Renal pelvis (tissue), 4 donors: ENCODE results near the gene TTC9. TPM values are rescaled to one million over a fixed set of nuclear protein-coding genes. Genes with fewer than 3 reads are reported as not detected.

Experiments used
- DNase-seq: peaks from one replicate; pipeline ENCODE4 v3.0.0-alpha.2; 2013
- polyA plus RNA-seq, 3 donors: library from polyadenylated mRNA; unstranded; fragments of 120-200 nt; gene quantifications; one replicate each; pipeline ENCODE4 v1.2.1, GENCODE V29; 2013; ENCODE audit not compliant: insufficient read length in 3 of 3

Gene TTC9
- polyA plus RNA-seq, 3 donors = 3.5 to 4.1 (median 4.1) TPM

- DNase-seq = no peak
These were observed 68.1 kb downstream of the TTC9 start for GRCh38 chr14:70709726-70710382.

DNA sequence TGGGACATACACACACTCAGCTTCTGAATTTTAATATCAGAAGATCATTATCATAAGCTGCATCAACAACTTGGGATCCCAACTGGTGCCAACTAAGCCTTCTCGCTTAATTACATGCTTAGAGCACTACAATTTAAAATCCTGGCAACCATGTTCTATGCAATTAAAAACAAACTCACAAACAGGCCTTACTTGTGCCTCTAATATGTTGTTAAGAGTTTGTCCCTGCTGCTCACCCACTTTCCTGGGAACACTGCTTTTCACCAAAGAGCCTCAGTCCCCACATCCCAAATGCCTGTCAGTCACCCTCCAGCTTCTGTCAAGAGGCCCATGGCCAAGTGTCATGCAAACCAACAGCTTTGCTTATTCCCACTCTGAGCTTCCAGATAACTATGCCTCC, 69.7 kb downstream of the TTC9 start:
- DNase-seq = no peak

- DNase-seq = no peak
These were observed 71.4 kb downstream of the TTC9 start for GRCh38 chr14:70713096-70713495.

DNA sequence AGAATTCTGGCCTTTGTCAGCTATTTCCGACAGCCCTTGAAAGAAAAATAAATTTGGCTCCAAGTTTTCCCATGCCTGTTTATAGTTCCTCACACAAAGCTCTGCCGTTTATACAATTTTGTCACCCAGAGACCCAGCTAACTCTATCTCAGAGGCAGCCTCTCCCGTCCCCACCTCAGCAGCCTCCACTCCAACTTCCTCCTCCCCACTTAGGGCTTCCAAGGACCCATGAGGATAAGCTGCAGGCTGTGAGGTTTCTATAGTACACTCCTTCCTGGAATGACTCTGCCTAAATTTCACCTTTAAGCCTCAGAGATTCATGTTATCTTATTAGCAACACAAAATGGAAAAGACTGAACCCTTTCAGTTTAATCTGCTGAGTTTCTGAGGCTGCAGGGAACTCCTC, 71.8 kb downstream of the TTC9 start:
- DNase-seq = peak; percentile 44

DNA sequence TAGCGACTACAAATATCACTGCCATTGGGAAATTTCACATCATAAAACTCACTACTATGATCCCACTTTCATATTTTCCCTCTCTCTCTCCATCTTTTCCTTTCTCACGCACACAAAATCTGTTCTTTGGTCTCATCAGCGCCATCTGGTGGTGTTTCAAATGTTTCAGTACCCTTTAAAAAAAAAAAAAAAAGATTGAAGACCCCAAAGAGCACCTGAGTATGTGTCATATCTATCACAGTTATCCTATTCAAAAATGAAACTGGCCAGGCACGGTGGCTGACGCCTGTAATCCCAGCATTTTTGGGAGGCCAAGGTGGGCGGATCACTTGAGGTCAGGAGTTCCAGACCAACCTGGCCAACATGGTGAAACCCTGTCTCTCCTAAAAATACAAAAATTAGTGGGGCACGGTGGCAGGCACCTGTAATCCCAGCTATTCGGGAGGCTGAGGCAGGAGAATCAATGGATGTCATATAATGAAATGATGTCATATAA, 72.4 kb downstream of the TTC9 start:
- DNase-seq = peak; percentile 68

GRCh38 chr14:70716483-70716882, 74.8 kb downstream of the TTC9 start:
- DNase-seq = no peak

DNA sequence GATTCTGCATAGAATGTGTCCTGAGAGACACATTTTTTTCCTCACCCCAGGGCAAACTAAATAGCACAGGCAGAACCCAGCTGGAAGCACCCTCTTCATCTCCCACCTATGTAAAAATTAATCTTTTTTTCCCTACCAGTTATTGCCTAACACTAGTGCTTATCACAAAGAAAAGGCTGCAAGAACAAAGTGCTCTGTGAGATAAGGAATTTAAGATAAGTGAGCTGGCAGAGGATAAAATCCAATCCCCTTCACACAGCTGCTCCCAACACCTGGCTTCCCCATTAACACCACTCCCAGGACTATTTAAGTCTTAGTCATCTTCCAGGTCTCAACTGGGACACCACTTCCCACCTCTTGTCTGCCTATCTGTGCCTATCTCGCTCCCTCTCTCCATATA, 75.2 kb downstream of the TTC9 start:
- DNase-seq = no peak

- DNase-seq = no peak
These were observed 76.8 kb downstream of the TTC9 start for GRCh38 chr14:70718383-70719118.

GRCh38 chr14:70721542-70721941, 79.8 kb downstream of the TTC9 start:
- DNase-seq = no peak

DNA sequence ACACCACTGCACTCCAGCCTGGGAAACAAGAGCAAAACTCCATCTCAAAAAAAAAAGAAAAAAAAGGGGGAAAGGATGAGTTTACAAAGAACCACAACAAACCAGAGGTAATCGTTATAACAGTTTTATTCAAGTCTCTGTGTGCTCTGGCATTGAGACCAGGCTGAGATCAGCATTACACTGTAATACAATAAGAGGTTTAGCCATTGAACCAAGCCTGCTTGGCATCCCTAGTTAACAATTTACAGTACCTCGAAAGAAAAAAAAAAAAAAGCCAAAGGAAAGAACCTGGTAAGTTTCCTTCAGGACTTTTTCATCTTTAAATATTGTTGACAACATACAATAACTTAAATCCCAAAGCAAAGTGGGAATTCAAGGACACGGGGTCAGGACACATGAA, 80.7 kb downstream of the TTC9 start:
- DNase-seq = no peak

DNA sequence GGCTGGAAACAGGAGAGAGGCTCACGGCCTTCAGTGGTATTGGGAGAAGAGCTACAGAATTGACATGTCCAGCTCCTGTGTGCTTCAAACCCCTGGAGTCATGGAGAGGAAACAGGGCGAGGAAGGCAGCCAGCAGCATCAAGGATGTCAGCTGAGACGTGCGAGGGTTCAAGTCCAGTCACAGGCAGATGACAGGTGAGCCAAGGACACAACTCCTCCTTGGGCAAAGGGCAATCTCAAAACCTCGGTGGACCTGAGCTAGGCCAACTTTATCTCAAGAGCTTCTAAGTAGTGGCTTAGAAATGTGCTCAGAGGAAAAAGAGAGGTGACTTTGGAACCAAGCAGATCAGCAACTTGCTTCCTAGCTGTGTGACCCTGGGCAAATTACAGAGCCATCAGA, 81.6 kb downstream of the TTC9 start:
- DNase-seq = no peak

- DNase-seq = no peak
These were observed 82.4 kb downstream of the TTC9 start for GRCh38 chr14:70724110-70724509.

- no peak for DNase-seq
These were observed 83.2 kb downstream of the TTC9 start for GRCh38 chr14:70724944-70725343.

Other genes with a start within 250 kb of the TTC9 start
- 10 to 100 TPM; 35.5 to 44.8 (median 43.6) TPM for gene SYNJ2BP, start 224.8 kb upstream of the TTC9 start, polyA plus RNA-seq
- 1 to 10 TPM in 1 of 3 donors, under 1 TPM in 2; 0.27 to 1.1 (median 0.73) TPM for gene ADAM21, start 189.7 kb upstream of the TTC9 start, polyA plus RNA-seq
- gene ADAM20, start 106.9 kb upstream of the TTC9 start, polyA plus RNA-seq = under 1 TPM; 0.06 to 0.30 (median 0.16) TPM
- 10 to 100 TPM; 29.4 to 38.3 (median 34.5) TPM for gene MED6, start 41.3 kb upstream of the TTC9 start, polyA plus RNA-seq
- gene MAP3K9, start 167.6 kb downstream of the TTC9 start, polyA plus RNA-seq = 1 to 10 TPM; 3.8 to 5.4 (median 5.2) TPM